Fibroblast of skin of scalp (primary cell): ENCODE data around the gene HSBP1L1.
"Not testable (repeated sequence)": the region's sequence is repeated elsewhere in the genome, so short reads cannot be mapped to it uniquely, and the experiment has no call there.

ENCODE experiments used
- DNase-seq: peaks from one replicate; pipeline ENCODE4 v3.0.0-alpha.2; 2013

The HSBP1L1 gene

GRCh38 chr18:79945118-79946042 is 19.1 kb upstream of the HSBP1L1 start:
- DNase-seq, result no peak

DNA sequence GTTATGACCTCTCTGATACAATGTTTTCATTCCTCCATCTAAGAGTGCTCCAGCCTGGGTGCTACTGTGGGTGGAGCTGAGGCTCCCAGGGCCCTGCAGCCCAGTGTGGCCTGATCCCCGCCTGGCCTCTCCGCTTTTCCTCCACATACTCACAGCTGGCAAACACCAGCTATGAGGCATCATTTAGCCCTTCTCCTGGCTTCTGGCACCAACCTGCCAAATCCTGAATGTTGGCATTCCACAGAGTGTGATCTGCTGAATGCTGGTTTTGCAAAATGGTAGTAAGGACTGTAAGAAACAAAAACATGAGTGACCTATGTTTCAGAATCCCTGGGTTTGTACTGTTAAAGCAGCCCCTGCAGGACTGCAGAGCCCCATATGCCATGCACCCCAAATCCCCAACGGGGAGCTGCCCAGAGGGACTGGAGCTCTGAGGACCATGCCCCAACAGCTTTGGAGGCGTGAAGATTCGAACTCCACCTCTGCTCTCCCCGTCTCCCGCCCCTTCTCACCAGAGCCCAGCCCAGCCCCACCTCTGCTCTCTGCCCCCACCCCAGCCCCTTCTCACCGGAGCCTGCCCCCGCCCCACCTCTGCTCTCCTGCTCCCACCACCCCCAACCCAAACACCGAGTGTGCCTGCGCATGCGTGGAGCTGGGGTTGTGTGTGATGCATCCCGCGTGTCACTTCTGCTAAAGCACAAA is 17.2 kb upstream of the HSBP1L1 start:
- no peak for DNase-seq

- DNase-seq, result no peak
These were observed 16.4 kb upstream of the HSBP1L1 start for GRCh38 chr18:79947881-79948610.

DNA sequence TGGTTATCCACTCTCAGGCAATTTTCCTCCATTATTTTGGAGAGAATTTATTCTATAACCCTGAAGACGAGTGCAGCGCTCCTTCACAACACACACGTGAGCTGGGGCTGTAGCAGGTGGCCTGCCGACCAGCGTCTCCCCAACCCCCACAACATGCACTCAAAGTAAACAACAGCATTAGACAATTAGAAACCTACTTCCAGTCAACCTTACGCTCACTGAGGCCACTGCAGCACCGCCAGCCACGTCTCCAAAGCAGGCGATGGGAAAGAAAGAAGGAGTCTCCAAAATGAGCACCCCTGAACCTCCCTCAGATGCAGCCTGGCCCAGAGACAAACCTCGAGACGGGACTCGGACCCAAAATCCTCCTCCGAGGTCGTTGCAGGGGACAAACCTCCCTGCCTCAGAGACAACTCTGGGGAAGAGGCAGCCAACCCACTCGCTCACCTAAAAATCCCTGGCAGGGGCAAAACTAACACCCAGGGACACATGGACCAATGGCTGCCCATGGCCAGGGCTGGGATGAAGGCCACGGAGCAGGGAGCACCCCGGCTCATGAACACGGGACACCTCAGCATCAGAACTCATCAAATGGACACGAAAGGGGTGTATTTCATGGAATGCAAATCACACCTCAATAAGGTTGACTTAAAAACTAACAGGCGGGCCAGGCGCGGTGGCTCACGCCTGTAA is 15.6 kb upstream of the HSBP1L1 start:
- no peak for DNase-seq

DNA sequence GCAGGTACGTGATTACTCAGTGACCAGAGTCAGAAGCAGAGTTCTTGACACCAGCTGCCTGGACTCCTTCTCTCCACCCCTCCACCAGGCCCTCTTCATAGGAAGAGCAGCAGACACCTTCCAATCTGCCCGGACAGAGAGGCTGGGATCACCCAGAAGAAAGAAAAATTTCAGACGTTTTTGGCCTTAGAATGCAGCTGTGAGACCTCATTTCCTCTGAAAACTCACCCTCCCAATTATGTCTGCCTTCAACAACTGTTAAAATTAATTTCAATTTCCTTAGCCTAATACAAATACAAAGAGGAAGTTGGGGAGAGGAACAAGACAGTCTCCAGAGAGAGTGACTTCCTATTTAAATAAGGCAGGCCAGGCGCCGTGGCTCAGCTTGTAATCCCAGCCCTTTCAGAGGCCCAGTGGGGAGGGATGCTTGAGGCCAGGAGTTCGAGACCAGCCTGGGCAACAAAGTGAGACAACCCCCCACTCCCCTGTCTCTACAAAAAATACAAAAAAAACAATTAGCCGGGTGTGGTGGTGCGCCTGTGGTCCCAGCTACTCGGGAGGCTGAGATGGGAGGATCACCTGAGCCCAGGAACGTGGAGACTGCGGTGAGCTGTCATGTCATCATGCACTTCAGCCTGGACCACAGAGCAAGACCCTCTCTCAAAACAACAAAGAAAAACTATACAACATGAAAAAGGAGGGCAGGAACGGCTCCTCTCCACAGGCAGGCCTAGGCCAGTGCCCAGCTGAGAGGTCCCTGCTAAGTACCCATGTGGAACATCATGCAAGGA is 14.6 kb upstream of the HSBP1L1 start:
- no peak for DNase-seq

DNA sequence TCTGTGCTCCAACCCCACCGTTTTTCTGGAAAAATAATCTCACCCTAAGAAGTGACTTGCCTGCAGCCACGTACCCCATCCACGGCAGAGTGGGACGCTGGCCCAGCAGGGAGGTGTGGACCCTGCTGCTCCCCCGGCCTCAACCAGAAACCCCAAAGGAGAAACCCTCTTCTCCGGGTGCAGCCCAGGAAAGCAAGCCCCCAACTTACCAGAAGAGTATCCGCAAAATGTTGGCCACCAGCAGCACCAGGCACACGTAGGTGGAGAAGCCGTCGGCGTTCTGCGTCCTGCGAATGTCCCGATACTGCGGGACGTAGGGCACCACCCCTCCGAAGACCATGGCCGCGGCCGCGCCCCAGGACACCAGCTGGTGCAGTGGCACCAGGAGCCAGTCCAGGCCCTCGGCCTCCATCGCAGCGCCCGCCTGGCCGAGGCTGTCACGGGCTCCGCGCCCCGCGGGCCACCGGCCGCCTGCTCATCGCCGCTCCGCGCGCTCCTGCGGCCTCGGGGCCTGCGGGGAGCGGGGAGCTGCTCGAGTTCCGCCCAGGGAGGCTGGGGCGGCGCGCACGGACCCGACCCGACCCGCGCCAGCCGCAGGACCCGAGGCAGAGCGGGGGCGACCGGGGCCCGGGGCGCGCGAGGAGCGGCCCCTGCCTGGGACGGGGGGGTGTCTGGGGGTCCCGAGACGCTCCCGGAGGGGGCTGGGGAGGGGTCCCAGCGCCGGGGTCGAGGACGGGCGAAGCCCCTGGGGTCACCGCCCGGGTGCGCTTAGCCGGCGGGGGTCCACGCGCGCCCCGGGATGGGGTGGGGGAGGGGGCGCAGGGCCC is 13.7 kb upstream of the HSBP1L1 start:
- peak; percentile 14 for DNase-seq

DNA sequence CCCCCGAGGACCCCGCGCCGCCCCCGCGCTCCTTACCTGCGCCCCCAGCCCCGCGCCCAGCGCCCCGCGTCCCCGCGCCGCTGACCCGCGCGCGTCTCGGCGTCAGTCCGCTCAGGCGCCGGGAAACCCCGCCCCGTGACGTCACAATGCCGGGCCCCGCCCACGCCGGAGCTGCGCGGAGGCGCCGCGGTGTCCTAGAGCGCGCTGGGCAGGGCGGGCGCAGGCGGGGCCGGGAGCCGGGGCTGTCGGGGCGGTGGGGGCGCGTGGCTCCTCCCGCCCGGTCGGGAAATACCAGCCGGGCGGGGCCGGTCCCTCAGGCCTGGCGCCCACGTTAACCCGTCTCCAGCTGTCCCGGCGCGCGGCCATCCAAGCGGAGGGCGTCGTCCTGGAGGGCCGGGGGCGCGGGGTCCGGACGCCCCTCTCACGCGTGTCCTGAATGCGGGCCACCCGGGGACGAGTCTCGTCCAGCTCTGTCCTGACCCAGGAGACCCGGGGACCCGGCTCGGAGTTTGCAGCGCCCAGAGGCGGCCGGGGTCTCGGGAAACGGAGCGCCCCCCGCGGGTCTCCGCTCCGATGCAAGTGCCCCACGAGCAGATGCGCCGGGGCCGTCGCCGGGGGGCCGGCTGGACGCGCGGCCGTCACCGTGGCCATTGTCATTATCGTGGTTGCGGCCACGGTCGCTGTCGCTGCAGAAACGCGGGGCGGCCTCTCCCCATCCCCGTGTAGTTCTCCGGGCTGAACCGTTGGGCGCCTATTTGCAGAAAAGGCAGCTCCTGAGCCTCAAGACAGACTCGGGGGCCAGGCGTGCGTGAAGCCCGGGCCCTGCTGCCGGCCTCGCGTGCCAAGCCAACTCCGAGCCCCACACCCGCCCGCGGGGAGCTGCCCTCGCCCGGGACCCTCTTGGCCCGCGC is 12.6 kb upstream of the HSBP1L1 start, which contains the start of gene SLC66A2:
TSS of gene SLC66A2 (minus strand) at position 109 of the 911 bp plus-strand sequence. CDS start 727 bp downstream, outside the sequence.
- DNase-seq, result peak; percentile 89

DNA sequence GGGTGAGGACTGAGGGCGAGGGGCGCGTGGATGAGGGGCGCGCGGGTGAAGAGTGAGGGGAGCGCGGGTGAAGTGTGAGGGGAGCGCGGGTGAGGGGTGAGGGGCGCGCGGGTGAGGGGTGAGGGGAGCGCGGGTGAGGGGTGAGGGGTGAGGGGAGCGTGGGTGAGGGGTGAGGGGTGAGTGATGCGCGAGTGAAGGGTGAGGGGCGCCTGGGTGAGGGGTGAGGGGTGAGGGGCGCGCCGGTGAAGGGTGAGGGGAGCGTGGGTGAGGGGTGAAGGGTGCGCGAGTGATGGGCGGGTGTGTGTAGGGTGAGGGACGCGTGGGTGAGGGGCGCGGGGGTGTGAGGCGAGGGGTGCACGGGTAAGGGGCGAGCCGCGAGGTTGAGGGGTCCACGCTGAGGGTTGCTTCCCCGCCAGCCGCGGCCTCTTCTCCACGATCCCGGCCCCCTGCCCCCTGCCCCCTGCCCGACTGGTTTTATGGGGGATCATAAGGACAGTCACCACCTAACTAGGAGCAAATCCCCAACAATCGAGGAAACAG is 11.9 kb upstream of the HSBP1L1 start:
- DNase-seq, result no peak

DNA sequence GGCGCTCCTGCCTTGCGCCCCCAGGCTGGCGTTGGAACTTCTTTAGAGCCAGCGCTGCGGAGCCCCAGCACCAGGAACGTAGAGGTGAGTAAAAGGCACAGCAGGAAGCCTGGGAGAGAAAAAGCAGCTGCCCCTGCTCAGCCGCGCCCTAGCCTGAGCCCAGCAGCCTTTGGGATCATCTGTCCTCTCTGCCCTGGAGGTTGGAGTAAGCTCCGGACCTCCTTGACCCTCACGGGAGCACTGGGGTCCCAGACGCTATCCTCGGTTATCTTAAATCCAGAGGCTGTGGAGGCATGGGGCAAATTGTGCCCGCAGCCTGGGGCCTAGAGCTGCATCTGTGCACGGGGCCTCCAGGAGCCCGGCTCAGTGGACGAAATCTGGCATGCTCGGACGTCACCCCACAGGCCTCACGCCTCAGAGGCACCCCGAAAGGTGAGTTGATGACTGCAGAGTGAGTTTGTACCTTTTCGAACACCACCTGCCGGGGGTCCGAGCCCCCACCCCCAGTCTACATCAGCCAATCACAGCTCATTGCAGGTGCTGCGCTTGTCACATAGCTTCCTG is 11.4 kb upstream of the HSBP1L1 start:
- DNase-seq, result no peak

DNA sequence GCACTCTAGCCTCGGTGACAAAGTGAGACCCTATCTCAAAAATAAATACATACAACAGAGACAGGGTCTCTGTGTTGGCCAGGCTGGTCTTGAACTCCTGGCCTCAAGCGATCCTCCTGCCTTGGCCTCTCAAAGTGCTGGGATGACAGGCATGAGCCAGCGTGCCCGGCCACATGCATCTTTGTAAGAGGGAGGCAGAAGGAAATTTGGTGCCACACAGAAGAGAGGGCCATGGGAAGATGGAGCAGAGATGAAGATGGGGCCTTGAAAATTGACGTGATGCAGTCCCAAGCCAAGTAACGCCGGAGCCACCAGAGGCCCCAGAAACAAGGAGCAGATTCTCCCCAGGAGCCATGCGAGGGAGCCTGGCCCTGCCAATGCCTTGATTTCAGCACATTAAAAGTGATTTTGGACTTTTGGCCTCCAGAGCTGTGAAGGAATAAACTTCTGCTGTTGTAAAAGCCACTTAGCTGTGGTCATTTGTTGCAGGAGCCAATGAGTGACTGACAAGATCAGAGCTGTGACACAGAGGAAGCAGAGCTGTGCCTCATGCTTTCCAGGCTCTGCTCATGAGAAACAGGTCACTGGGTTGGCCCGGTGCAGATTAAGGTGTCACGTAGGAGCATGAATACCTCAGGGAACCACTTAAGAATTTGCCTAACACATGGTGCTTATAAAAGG is 10.3 kb upstream of the HSBP1L1 start:
- DNase-seq, result no peak

- DNase-seq, result no peak
These were observed 9.7 kb upstream of the HSBP1L1 start for GRCh38 chr18:79954791-79955190.

GRCh38 chr18:79955302-79956075 is 9.0 kb upstream of the HSBP1L1 start:
- DNase-seq, result no peak

DNA sequence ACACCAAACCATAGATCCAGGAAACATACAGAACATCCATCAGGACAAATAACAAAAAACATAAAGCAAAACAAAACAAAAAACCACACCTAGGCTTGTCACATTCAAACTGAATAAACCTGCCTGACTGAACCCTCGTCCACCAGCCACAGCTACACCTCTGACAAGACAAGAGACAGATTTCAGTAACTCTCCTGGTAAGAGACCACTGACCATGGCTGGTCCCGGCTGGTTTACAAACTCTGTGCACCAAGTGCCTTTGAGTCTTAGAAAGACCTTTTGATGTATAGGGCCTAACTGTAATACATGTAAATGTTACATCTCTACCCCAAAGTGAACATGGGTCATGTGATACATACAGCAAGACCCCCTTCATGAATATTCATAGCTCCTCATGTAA is 8.2 kb upstream of the HSBP1L1 start:
- no peak for DNase-seq

GRCh38 chr18:79958981-79959380 is 5.5 kb upstream of the HSBP1L1 start:
- no peak for DNase-seq

- not testable (repeated sequence) for DNase-seq
These were observed 4.2 kb upstream of the HSBP1L1 start for GRCh38 chr18:79960161-79960801.

- DNase-seq, result no peak
These were observed 3.4 kb upstream of the HSBP1L1 start for GRCh38 chr18:79960921-79961526.
